Endothelial cell (in vitro differentiated cells): ENCODE data around the gene ACP1. TPM values are rescaled to one million over a fixed set of nuclear protein-coding genes. Genes with fewer than 3 reads are reported as not detected.

Experiments used
- DNase-seq: peaks from one replicate; pipeline ENCODE4 v3.0.0; 2021; ENCODE audit warnings: low spot score
- H3K27ac Mint-ChIP-seq: one replicate; pipeline ENCODE4 v1.8.0; 2021; ENCODE audit warnings: mixed read lengths, inconsistent platforms; ENCODE audit not compliant: unreplicated experiment
- H3K27me3 Mint-ChIP-seq: one replicate; pipeline ENCODE4 v1.8.0; 2021; ENCODE audit warnings: mild to moderate bottlenecking, moderate library complexity, mixed read lengths, inconsistent platforms; ENCODE audit not compliant: unreplicated experiment
- H3K36me3 Mint-ChIP-seq: one replicate; pipeline ENCODE4 v1.8.0; 2021; ENCODE audit warnings: mild to moderate bottlenecking, low read depth, mixed read lengths, inconsistent platforms; ENCODE audit not compliant: unreplicated experiment
- H3K4me1 Mint-ChIP-seq: one replicate; pipeline ENCODE4 v1.8.0; 2021; ENCODE audit warnings: mild to moderate bottlenecking, mixed read lengths, inconsistent platforms; ENCODE audit not compliant: unreplicated experiment
- H3K4me3 Mint-ChIP-seq: one replicate; pipeline ENCODE4 v1.8.0; 2021; ENCODE audit warnings: mild to moderate bottlenecking, mixed read lengths, inconsistent platforms; ENCODE audit not compliant: unreplicated experiment
- H3K9me3 Mint-ChIP-seq: one replicate; pipeline ENCODE4 v1.8.0; 2021; ENCODE audit warnings: mixed read lengths, inconsistent platforms; ENCODE audit not compliant: unreplicated experiment
- CTCF ChIP-seq: fragments of 200-600 bp; sonication (generic); IDR thresholded peaks from one replicate; pipeline ENCODE4 v1.5.0; 2021; ENCODE audit warnings: antibody characterized with exemption; ENCODE audit not compliant: unreplicated experiment
- total RNA-seq: library from RNA; stranded (reverse); fragmentation: NEBNext Ultra II Directional; extraction: Animal tissue kit (Norgen Biotek cat#: 25700); gene quantifications from one replicate; pipeline ENCODE4 v1.2.1, GENCODE V29; 2021; ENCODE audit not compliant: unreplicated experiment

ACP1 gene
- total RNA-seq, 1 donor from 2014 or later = 104 TPM

DNA sequence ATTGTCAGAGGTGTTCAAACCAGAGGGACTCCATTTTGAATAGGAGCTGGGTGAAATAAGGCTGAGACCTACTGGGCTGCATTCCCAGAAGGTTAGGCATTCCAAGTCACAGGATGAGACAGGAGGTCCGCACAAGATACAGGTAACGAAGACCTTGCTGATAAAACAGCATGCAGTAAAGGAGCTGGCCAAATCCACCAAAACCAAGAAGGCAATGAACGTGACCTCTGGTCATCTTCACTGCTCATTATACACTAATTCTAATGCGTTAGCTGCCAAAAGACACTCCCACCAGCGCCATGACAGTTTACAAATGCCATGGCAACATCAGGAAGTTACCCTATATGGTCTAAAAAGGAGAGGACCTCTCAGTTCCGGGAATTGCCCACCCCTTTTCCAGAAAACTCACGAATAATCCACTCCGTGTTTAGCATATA lies 11.5 kb upstream of the ACP1 start:
- H3K4me3 Mint-ChIP-seq = no peak overlapping the region
- no peak overlapping the region for H3K27ac Mint-ChIP-seq
- TF ChIP-seq CTCF = no peak

GRCh38 chr2:254241-254640 lies 10.5 kb upstream of the ACP1 start:
- Mint-ChIP-seq H3K4me1 (peaks cover 5% of the 10 kb centered on the region), H3K4me3 (no peak overlapping the region), H3K27ac (no peak overlapping the region), H3K9me3 (no peaks in the 10 kb centered on the region), H3K36me3 (no peaks in the 10 kb centered on the region), H3K27me3 (peaks cover 2% of the 10 kb centered on the region)
- TF ChIP-seq CTCF = no peak
- DNase-seq = no peak

More for the DNA sequence above, 11.5 kb upstream of the ACP1 start:
- Mint-ChIP-seq H3K27me3 (no peaks in the 10 kb centered on the region), H3K4me1 (peaks cover 5% of the 10 kb centered on the region), H3K36me3 (no peaks in the 10 kb centered on the region), H3K9me3 (no peaks in the 10 kb centered on the region)
- no peak for DNase-seq

- Mint-ChIP-seq H3K4me3 (no peak overlapping the region), H3K9me3 (no peaks in the 10 kb centered on the region), H3K27me3 (peaks cover 2% of the 10 kb centered on the region), H3K36me3 (no peaks in the 10 kb centered on the region), H3K27ac (no peak overlapping the region), H3K4me1 (peaks cover 5% of the 10 kb centered on the region)
- TF ChIP-seq CTCF = no peak
- no peak for DNase-seq
These were observed 9.6 kb upstream of the ACP1 start for GRCh38 chr2:255195-255594.

GRCh38 chr2:256094-256493 lies 8.7 kb upstream of the ACP1 start:
- H3K27ac Mint-ChIP-seq = no peak overlapping the region
- TF ChIP-seq CTCF = no peak
- peaks cover 10% of the 10 kb centered on the region for H3K4me1 Mint-ChIP-seq
- H3K9me3 Mint-ChIP-seq = no peaks in the 10 kb centered on the region
- DNase-seq = no peak
- no peak overlapping the region for H3K4me3 Mint-ChIP-seq
- H3K27me3 Mint-ChIP-seq = peaks cover 2% of the 10 kb centered on the region
- no peaks in the 10 kb centered on the region for H3K36me3 Mint-ChIP-seq

- DNase-seq = no peak
- Mint-ChIP-seq H3K36me3 (no peaks in the 10 kb centered on the region), H3K27ac (no peak overlapping the region)
These were observed 7.3 kb upstream of the ACP1 start for GRCh38 chr2:257429-257828.

More at GRCh38 chr2:257429-257828, 7.3 kb upstream of the ACP1 start:
- Mint-ChIP-seq H3K4me3 (no peak overlapping the region), H3K27me3 (peaks cover 2% of the 10 kb centered on the region), H3K4me1 (peaks cover 15% of the 10 kb centered on the region), H3K9me3 (no peaks in the 10 kb centered on the region)
- TF ChIP-seq CTCF = no peak
